SH-SY5Y (cell line): ENCODE data around the gene USP44.

Experiments
- GATA2 ChIP-seq: IDR thresholded peaks from 2 replicates; pipeline ENCODE4 v1.6.1; 2011; ENCODE audit warnings: mild to moderate bottlenecking, low read depth, low read length
- GATA3 ChIP-seq: IDR thresholded peaks from 2 replicates; pipeline ENCODE4 v1.6.1; 2011; ENCODE audit warnings: low read depth, mild to moderate bottlenecking, low read length, moderate library complexity

- TF ChIP-seq GATA2 (no peak), GATA3 (no peak)
Observed at GRCh38 chr12:95504140-95504539, 47.1 kb downstream of the USP44 start.
